Astrocyte (in vitro differentiated cells and primary cell): ENCODE measurements around the gene NEMP1. TPM values are rescaled to one million over a fixed set of nuclear protein-coding genes. Genes with fewer than 3 reads are reported as not detected.

Experiments used
- DNase-seq: peaks from one replicate; pipeline ENCODE4 v3.0.0-alpha.2; 2010; ENCODE audit warnings: low read depth
- FAIRE-seq: peaks from 2 replicates; lab custom pipeline; 2011; peaks lifted over from hg19 to GRCh38; lab: Jason Lieb, UNC
- H2AFZ ChIP-seq: 2 replicates; pipeline ENCODE4 v1.6.0; 2012; ENCODE audit warnings: low read depth, low read length, inconsistent platforms
- H3K27ac ChIP-seq: 2 replicates; pipeline ENCODE4 v1.5.1; 2011; ENCODE audit warnings: low read depth, low read length, inconsistent platforms
- H3K27me3 ChIP-seq: 2 replicates; pipeline ENCODE4 v1.6.0; 2011; ENCODE audit warnings: low read length, inconsistent platforms; ENCODE audit not compliant: insufficient read depth
- H3K36me3 ChIP-seq: 2 replicates; pipeline ENCODE4 v1.5.1; 2011; ENCODE audit warnings: low read length, inconsistent platforms; ENCODE audit not compliant: insufficient read depth
- H3K4me1 ChIP-seq: 2 replicates; pipeline ENCODE4 v1.5.1; 2011; ENCODE audit warnings: low read length, inconsistent platforms; ENCODE audit not compliant: insufficient read depth
- H3K4me2 ChIP-seq: 2 replicates; pipeline ENCODE4 v1.6.0; 2012; ENCODE audit warnings: low read length, inconsistent platforms
- H3K4me3 ChIP-seq: 2 replicates; pipeline ENCODE4 v1.5.1; 2011; ENCODE audit warnings: low read depth, mild to moderate bottlenecking, low read length, inconsistent platforms; ENCODE audit not compliant: insufficient read depth
- H3K79me2 ChIP-seq: 2 replicates; pipeline ENCODE4 v1.6.0; 2012; ENCODE audit warnings: mild to moderate bottlenecking, low read length, inconsistent platforms; ENCODE audit not compliant: insufficient read depth
- H3K9ac ChIP-seq: 2 replicates; pipeline ENCODE4 v1.6.0; 2012; ENCODE audit warnings: mild to moderate bottlenecking, low read length, inconsistent platforms
- H3K9me3 ChIP-seq: 2 replicates; pipeline ENCODE4 v1.5.1; 2012; ENCODE audit warnings: low read depth, mild to moderate bottlenecking, low read length, inconsistent platforms; ENCODE audit not compliant: insufficient read depth
- H4K20me1 ChIP-seq: 2 replicates; pipeline ENCODE4 v1.6.0; 2012; ENCODE audit warnings: low read length, inconsistent platforms; ENCODE audit not compliant: insufficient read depth
- H3K27ac Mint-ChIP-seq: one replicate; pipeline ENCODE4 v1.8.0; 2021; ENCODE audit warnings: mild to moderate bottlenecking, mixed read lengths; ENCODE audit not compliant: unreplicated experiment
- H3K27me3 Mint-ChIP-seq: one replicate; pipeline ENCODE4 v1.8.0; 2021; ENCODE audit warnings: low read depth, mixed read lengths; ENCODE audit not compliant: unreplicated experiment
- H3K36me3 Mint-ChIP-seq: one replicate; pipeline ENCODE4 v1.8.0; 2021; ENCODE audit warnings: low read depth, mixed read lengths; ENCODE audit not compliant: unreplicated experiment
- H3K4me1 Mint-ChIP-seq: one replicate; pipeline ENCODE4 v1.8.0; 2021; ENCODE audit warnings: low read depth, mixed read lengths; ENCODE audit not compliant: unreplicated experiment
- H3K4me3 Mint-ChIP-seq: one replicate; pipeline ENCODE4 v1.8.0; 2021; ENCODE audit warnings: mild to moderate bottlenecking, moderate library complexity, mixed read lengths; ENCODE audit not compliant: unreplicated experiment
- H3K9me3 Mint-ChIP-seq: one replicate; pipeline ENCODE4 v1.8.0; 2021; ENCODE audit warnings: mild to moderate bottlenecking, mixed read lengths; ENCODE audit not compliant: unreplicated experiment
- EZH2 ChIP-seq: IDR thresholded peaks from 2 replicates; pipeline ENCODE4 v1.6.1; 2012; ENCODE audit warnings: mild to moderate bottlenecking, low read length, inconsistent platforms; ENCODE audit not compliant: insufficient read depth
- total RNA-seq: library from RNA; stranded (reverse); gene quantifications from 2 replicates; pipeline ENCODE4 v1.2.1, GENCODE V29; 2021
- TF ChIP-seq, protein P1 (sequence below): IDR thresholded peaks from 2 replicates; pipeline ENCODE4 v1.5.1; 2011; ENCODE audit warnings: low read depth, mild to moderate bottlenecking, inconsistent platforms, low read length, moderate library complexity; ENCODE audit not compliant: insufficient read depth

The NEMP1 gene
- total RNA-seq, 1 donor from 2014 or later, result 10.6 TPM

DNA sequence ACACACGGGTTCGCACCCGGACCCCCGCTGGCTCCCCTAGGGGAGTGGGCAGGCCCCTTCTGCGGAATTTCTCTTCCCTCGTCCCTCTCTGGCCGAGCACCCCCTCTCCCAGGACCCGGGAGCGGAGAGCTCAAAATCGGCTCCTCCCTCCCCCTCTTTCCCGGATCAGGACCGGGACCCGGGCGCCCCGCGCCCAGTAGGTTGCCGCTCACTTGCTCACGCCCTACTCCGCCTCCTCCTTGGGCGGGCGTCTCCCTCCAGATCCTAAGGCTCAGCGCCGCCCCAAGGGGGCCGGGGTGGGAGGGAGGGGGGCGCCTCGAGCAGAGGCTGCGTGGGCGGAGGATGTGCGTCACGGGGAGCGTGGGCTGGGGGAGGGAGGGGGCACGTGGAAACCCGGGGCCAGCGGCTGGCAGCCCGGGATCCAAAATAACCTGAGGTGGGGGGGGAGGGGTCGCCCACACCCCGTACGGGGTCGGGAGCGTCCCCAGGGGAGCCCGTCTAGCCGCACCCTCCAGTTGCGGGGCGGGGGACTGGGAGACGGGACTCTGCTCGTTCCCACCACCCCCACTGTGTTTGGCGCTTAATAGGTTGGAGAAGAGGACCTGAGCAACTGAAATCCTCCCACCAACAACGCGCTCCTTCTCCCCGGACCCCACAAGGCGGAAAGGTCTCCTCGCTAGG, 8.6 kb upstream of the NEMP1 start:
- FAIRE-seq (no peak), DNase-seq (peak; percentile 77)
- peaks cover 6% of the 10 kb centered on the region for H3K36me3 ChIP-seq
- no peak for TF ChIP-seq EZH2
- TF ChIP-seq, protein P1, sequence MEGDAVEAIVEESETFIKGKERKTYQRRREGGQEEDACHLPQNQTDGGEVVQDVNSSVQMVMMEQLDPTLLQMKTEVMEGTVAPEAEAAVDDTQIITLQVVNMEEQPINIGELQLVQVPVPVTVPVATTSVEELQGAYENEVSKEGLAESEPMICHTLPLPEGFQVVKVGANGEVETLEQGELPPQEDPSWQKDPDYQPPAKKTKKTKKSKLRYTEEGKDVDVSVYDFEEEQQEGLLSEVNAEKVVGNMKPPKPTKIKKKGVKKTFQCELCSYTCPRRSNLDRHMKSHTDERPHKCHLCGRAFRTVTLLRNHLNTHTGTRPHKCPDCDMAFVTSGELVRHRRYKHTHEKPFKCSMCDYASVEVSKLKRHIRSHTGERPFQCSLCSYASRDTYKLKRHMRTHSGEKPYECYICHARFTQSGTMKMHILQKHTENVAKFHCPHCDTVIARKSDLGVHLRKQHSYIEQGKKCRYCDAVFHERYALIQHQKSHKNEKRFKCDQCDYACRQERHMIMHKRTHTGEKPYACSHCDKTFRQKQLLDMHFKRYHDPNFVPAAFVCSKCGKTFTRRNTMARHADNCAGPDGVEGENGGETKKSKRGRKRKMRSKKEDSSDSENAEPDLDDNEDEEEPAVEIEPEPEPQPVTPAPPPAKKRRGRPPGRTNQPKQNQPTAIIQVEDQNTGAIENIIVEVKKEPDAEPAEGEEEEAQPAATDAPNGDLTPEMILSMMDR, result no peak
- H3K27ac Mint-ChIP-seq, result peak overlapping the region; percentile 98
- H3K4me1 Mint-ChIP-seq, result peaks cover 19% of the 10 kb centered on the region
- no peaks in the 10 kb centered on the region for H3K27me3 Mint-ChIP-seq
- peak overlapping the region; percentile 96 for H3K4me2 ChIP-seq
- H3K9ac ChIP-seq, result peak overlapping the region; percentile 94
- no peaks in the 10 kb centered on the region for H3K27me3 ChIP-seq
- peak overlapping the region; percentile 87 for H3K4me3 Mint-ChIP-seq
- H3K79me2 ChIP-seq, result peaks cover 32% of the 10 kb centered on the region
- peak overlapping the region; percentile 83 for H3K4me3 ChIP-seq
- H3K27ac ChIP-seq, result peak overlapping the region; percentile 98
- peaks cover 27% of the 10 kb centered on the region for H4K20me1 ChIP-seq
- peak overlapping the region; percentile 70 for H2AFZ ChIP-seq
- peaks cover 36% of the 10 kb centered on the region for H3K4me1 ChIP-seq
- H3K9me3 Mint-ChIP-seq, result no peaks in the 10 kb centered on the region
- H3K9me3 ChIP-seq, result no peaks in the 10 kb centered on the region
- H3K36me3 Mint-ChIP-seq, result peaks cover 8% of the 10 kb centered on the region

DNA sequence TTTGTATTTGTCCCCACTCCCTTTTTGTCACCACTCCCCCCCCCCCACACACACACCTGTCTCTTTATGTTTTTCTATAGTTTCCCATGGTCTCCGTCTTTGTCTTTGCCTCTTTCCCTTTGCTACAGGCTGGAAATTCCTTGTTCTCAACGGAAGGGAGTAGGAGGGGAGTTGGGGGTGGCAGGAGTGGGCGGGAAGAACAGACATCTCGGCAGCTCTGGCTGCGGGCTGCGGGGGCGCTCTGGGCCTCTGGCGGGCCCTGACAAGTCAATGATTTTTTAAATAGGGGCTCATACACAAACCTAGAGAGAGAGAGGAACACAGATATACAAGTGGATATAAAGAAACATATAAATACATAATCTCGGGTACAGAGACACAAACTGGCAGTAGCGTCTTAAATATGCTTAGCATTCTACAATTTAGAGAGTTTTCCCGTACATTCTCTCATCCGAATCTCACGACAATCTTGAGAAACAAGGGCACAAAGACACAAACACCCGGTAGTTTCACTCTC, 8.0 kb upstream of the NEMP1 start:
- no peaks in the 10 kb centered on the region for H3K36me3 ChIP-seq
- peak; percentile 62 for DNase-seq

More for the DNA sequence above, 8.0 kb upstream of the NEMP1 start:
- no peak for FAIRE-seq
- Histone ChIP-seq H2AFZ (peak overlapping the region; percentile 53), H3K4me3 (peak overlapping the region; percentile 83), H3K4me1 (peaks cover 30% of the 10 kb centered on the region), H4K20me1 (peaks cover 21% of the 10 kb centered on the region), H3K79me2 (peaks cover 26% of the 10 kb centered on the region), H3K9me3 (no peaks in the 10 kb centered on the region), H3K27me3 (no peaks in the 10 kb centered on the region), H3K27ac (peak overlapping the region; percentile 97), H3K4me2 (peak overlapping the region; percentile 96), H3K9ac (peak overlapping the region; percentile 94)
- Mint-ChIP-seq H3K36me3 (peaks cover 6% of the 10 kb centered on the region), H3K27ac (peak overlapping the region; percentile 98), H3K4me1 (peaks cover 14% of the 10 kb centered on the region), H3K9me3 (no peaks in the 10 kb centered on the region), H3K4me3 (peak overlapping the region; percentile 87), H3K27me3 (no peaks in the 10 kb centered on the region)
- no peak for TF ChIP-seq EZH2
- TF ChIP-seq, protein P1, result peak; percentile 26
